ENCODE measurements around the gene MAP3K7CL.

MAP3K7CL gene, protein sequence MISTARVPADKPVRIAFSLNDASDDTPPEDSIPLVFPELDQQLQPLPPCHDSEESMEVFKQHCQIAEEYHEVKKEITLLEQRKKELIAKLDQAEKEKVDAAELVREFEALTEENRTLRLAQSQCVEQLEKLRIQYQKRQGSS

GRCh38 chr21:29130270-29130969 lies at the start of gene MAP3K7CL:
Gene MAP3K7CL (plus strand): TSS chr21:29130644. CDS start chr21:29133345, 2,701 bp downstream.
- no peak for DNase-seq

GRCh38 chr21:29082046-29082815 lies 48.2 kb upstream of the MAP3K7CL start:
- DNase-seq: no peak

- DNase-seq: no peak
Observed at GRCh38 chr21:29083306-29083705, 47.1 kb upstream of the MAP3K7CL start.

DNA sequence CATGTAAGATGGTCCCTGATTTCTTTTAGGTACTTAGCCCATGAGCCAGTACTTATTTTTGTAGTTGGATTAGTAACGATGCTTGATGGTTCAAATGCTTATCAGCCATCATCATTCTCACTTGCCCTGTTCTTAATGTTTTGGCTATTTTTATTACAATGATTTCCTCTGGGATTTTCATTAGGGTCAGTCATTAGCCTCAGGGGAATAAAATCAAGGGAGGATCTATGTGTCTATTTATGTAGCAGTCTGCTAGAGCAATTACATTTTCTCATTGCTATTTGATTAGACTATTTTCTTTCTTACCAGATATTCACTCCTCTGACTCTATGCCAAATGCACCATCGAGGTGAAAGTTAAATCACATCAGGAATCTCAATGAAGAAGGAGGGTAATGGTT lies 46.1 kb upstream of the MAP3K7CL start:
- no peak for DNase-seq

GRCh38 chr21:29085106-29085752 lies 45.2 kb upstream of the MAP3K7CL start:
- DNase-seq: no peak

GRCh38 chr21:29091033-29091432 lies 39.4 kb upstream of the MAP3K7CL start:
- DNase-seq: no peak

DNA sequence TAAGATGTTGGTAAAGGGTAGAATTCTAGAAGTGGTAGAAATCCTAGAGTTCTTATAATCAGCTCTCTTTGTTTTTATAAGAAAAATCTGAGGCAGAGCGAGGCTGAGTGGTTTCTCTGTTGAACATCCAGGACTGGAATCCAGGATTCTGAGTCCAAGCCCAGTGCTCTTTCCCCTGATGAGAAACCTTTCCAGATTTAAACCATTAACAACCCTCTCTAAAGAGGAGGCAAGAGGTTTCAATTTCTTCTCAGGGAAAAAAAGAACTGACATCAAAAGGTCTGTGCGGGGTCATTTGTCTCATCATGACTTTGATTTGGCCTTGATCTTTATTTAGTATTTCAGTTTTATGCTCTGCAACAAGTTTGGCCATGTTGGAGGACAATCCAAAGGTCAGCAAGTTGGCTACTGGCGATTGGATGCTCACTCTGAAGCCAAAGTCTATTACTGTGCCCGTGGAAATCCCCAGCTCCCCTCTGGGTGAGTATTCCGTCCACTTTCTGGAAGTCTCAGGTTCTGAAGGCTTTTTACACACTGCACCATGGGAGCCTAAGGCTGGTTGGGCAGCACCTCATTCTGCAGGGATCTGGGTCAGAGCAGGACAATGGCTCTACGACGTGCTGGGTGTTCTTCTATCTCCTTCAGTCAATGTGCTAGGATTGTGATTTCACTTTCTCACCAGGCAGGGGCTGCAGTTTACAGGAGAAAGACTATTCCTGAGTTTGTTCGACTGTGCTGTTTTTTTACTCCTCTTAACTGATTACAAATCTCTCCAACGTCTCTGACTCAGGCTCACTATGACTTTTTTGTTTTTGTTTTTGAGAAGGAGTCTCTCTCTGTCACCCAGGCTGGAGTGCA lies 38.1 kb upstream of the MAP3K7CL start:
- DNase-seq: no peak

DNA sequence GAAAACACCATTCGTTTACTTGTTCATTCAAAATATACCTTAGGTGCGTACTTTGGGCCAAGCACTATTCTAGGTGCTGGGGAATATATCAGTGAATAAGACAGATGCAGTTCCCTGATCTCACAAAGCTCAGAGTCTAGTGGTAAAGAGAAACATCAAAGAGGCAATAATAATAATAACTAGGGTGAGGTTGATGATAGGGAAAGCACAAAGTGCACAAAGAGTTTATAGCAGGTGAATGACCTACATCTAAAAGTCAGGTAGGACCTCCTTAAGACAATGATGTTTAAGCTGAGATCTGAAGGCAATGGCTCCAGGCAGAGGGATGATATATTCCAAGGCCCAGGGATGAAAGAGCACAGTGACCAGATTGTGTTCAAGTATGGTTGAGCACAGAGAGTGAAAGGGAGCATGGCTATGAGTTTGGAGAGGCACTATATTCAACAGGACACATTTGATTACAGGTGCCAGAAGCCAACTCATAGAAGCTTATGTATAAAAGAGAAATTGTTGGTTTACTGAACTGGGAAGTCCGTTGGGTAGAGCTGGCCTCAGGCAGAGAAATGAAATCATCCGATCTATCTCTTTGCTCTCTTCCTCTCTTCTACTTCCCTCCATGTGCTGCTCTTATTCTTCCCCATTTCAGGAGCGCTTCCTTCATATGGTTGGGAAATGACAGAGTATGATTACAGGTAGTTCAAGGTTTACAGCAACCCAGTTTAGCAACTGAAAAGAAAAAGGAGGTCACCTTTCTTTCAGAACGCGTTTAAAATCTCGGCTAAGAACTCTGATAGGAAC lies 34.0 kb upstream of the MAP3K7CL start:
- DNase-seq: no peak

DNA sequence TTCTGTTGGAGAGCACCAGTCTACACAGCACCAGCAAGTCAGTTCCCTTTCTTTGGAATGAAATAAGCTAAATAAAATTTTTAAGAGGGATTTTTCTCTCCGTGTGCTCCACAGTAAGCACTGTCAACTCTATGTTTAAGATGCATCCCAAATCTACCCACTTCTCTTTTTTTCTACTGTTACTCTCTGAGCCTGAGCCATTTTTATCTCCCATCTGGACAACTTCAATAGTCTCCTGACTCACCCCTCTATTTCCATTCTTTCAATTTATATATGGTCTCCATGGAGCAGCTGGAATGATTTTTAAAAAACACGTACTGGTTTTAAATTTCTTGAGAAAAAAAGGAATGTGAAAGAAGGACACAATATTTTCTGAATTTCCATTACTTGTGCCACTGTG lies 32.3 kb upstream of the MAP3K7CL start:
- DNase-seq: no peak

- no peak for DNase-seq
Observed at GRCh38 chr21:29102791-29103257, 27.6 kb upstream of the MAP3K7CL start.

- DNase-seq: no peak
Observed at GRCh38 chr21:29104239-29104708, 26.2 kb upstream of the MAP3K7CL start.

- DNase-seq: no peak
Observed at GRCh38 chr21:29105218-29105617, 25.2 kb upstream of the MAP3K7CL start.

DNA sequence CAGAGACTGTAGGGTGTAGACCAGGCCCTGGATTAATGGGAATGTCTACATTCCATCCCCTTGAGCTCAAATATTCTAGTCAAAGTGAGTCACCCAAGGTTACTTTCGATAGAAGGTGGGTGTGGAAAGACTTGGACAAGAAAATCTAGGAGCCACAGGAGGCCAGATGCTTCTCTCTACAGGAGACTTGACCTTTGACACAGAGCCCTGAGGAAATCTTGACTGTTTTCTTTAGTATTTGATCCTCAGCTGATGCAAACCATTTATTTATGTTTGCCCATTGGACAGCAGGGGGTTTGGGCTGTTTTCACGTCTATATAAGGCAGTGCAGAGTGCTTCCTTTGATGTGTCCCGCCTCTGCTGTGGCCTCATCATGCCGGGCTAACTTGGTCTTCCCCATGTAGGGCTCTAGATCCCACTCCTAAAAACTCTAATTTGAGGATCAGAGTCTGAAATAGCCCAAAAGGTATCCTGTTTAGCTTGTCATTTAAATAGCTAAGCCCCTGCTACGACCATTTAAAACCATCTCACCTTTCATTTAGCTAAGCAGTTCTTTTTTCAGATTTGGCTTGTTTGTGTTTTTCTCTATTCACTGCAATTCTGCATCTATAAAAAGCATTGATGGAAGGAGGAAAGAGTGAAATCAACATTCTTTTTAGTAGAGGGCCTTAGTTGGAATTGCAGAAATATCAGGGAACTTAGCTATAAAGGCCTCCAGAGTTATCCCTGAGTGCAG lies 15.5 kb upstream of the MAP3K7CL start:
- no peak for DNase-seq

- no peak for DNase-seq
Observed at GRCh38 chr21:29115899-29116298, 14.5 kb upstream of the MAP3K7CL start.

GRCh38 chr21:29117372-29117955 lies 13.0 kb upstream of the MAP3K7CL start:
- no peak for DNase-seq

DNA sequence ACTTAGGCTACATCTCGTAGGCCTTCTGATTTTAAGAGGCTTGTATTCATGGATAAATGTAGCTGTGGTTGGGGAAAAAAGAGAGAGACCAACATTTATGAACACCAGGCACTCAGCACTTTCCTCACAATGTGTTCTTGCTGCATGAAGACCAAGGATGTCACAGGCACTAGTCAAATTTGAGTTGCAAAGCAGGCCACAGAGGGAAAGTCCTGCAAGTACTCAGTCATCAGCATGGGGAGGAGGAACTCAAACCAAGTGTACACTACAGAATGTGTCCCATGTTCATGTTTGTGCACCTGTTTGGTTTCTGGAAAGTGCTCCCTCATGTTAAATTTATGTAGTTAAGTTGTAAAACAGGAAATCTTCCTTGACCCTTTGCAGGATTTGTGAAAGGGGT lies 8.7 kb upstream of the MAP3K7CL start:
- DNase-seq: no peak

DNA sequence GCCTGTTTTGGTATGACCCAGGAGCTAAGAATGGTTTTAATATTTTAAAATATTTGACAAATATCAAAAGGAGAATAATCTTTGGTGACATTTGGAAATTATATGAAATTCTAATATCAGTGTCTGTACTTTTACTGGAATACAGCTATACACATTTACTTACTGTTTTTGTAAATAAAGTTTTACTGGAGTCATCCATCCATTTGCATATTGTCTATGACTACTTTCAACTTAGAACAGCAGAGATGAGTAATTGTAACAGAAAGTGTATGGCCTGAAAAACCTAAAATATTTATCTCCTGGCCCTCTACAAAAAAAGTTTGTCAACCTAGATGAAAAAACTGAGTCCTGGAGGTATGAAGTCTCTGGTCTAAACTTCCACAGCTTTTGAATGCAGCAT lies 5.8 kb upstream of the MAP3K7CL start:
- no peak for DNase-seq

- no peak for DNase-seq
Observed at GRCh38 chr21:29125191-29125590, 5.3 kb upstream of the MAP3K7CL start.

GRCh38 chr21:29125979-29126378 lies 4.5 kb upstream of the MAP3K7CL start:
- no peak for DNase-seq

DNA sequence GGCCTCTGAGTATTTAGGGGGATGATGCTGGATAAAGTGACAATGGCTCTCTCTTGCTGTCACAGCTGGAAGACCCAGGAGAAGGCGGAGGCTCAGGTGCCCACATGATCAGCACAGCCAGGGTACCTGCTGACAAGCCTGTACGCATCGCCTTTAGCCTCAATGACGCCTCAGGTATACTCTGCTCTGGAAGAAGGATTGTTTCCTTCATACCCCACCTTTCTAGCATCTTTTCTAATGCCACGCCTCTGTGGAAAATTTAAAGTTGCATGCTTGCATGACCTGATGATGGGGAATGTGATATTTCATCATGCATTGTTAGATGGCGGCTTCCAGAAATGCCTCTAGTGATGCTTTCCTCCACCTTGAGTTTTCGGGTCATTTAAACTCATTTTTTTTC lies 2.8 kb downstream of the MAP3K7CL start:
- no peak for DNase-seq

Measured in SIG-M5 (cell line).